HepG2 (cell line): Measurements from ENCODE around the gene FLYWCH1. TPM values are rescaled to one million over a fixed set of nuclear protein-coding genes. Genes with fewer than 3 reads are reported as not detected.
A peak's percentile ranks its signal among the peaks of the same experiment; 100 is the strongest.

Source experiments
- EP300 ChIP-seq, 3 experiments: sonication (generic) in 1 of 3; formaldehyde crosslinking in 1 of 3; IDR thresholded peaks; 2 replicates each; pipeline versions ENCODE4 v1.5.1 to v1.6.1; 2011 to 2020; ENCODE audit warnings: low read depth in 2 of 3, low read length in 2 of 3, borderline replicate concordance in 1 of 3, improper control_type of control experiment in 1 of 3, mild to moderate bottlenecking in 1 of 3, missing genetic modification reagents in 1 of 3, moderate library complexity in 1 of 3
- HNRNPL ChIP-seq: fragments of 200-400 bp; formaldehyde crosslinking; IDR thresholded peaks from 2 replicates; pipeline ENCODE4 v1.6.1; 2017; ENCODE audit warnings: mild to moderate bottlenecking, low read depth, low read length
- HOXA5 ChIP-seq: sonication (generic); formaldehyde crosslinking; IDR thresholded peaks from 2 replicates; pipeline ENCODE4 v1.4.0; 2020; ENCODE audit warnings: missing genetic modification reagents
- MEIS2 ChIP-seq: sonication (generic); formaldehyde crosslinking; IDR thresholded peaks from 2 replicates; pipeline ENCODE4 v1.9.0; 2021; ENCODE audit warnings: mild to moderate bottlenecking, missing genetic modification reagents
- MYNN ChIP-seq: sonication (generic); formaldehyde crosslinking; IDR thresholded peaks from 2 replicates; pipeline ENCODE4 v1.4.0; 2020; ENCODE audit warnings: mild to moderate bottlenecking, low read depth, missing genetic modification reagents
- NFKB2 ChIP-seq: sonication (generic); formaldehyde crosslinking; IDR thresholded peaks from 2 replicates; pipeline ENCODE4 v1.4.0; 2020; ENCODE audit warnings: missing genetic modification reagents, borderline replicate concordance
- RBAK ChIP-seq: sonication (generic); formaldehyde crosslinking; IDR thresholded peaks from 2 replicates; pipeline ENCODE4 v1.5.1; 2020; ENCODE audit warnings: mild to moderate bottlenecking, missing genetic modification reagents
- SALL1 ChIP-seq: sonication (generic); formaldehyde crosslinking; IDR thresholded peaks from 2 replicates; pipeline ENCODE4 v1.8.0; 2022; ENCODE audit warnings: mild to moderate bottlenecking, missing genetic modification reagents
- TBX2 ChIP-seq: sonication (generic); formaldehyde crosslinking; IDR thresholded peaks from 2 replicates; pipeline ENCODE4 v1.5.0; 2020; ENCODE audit warnings: missing genetic modification reagents, mild to moderate bottlenecking, borderline replicate concordance
- THAP11 ChIP-seq: IDR thresholded peaks from 2 replicates; pipeline ENCODE4 v1.6.1; 2016; ENCODE audit warnings: missing biosample characterization, missing genetic modification reagents
- ZMYM3 ChIP-seq: sonication (generic); formaldehyde crosslinking; IDR thresholded peaks from 2 replicates; pipeline ENCODE4 v1.5.1; 2020; ENCODE audit warnings: mild to moderate bottlenecking, missing genetic modification reagents
- ZNF547 ChIP-seq: sonication (generic); formaldehyde crosslinking; IDR thresholded peaks from 2 replicates; pipeline ENCODE4 v1.5.1; 2020; ENCODE audit warnings: mild to moderate bottlenecking, missing genetic modification reagents
- ZNF704 ChIP-seq: sonication (generic); formaldehyde crosslinking; IDR thresholded peaks from 2 replicates; pipeline ENCODE4 v1.8.1; 2023; ENCODE audit warnings: mild to moderate bottlenecking, inconsistent platforms, moderate library complexity, missing genetic modification reagents, borderline replicate concordance
- ZNF790 ChIP-seq: sonication (generic); formaldehyde crosslinking; IDR thresholded peaks from 2 replicates; pipeline ENCODE4 v1.8.0; 2022; ENCODE audit warnings: missing genetic modification reagents, mild to moderate bottlenecking, borderline replicate concordance
- polyA plus RNA-seq, 8 experiments: library from polyadenylated mRNA; depleted of rRNA in 3 of 8; stranded (reverse) in 7 of 8; unstranded in 1 of 8; fragments of >200 nt; fragmentation: Illumina TruSeq in 4 of 8; extraction: Trizol in 4 of 8; gene quantifications; 2 replicates each; pipeline versions ENCODE4 v1.2.1 to v1.2.3, GENCODE V29; 2011 to 2016; ENCODE audit warnings: low read depth in 4 of 8, missing spikeins in 1 of 8, mixed read lengths in 1 of 8; ENCODE audit not compliant: insufficient read depth in 1 of 8
- total RNA-seq, 5 experiments: library from RNA; depleted of rRNA; stranded (reverse); fragments of >200 nt; fragmentation: Illumina TruSeq; extraction: Trizol; gene quantifications; 2 replicates each; pipeline ENCODE4 v1.2.3, GENCODE V29; 2016; ENCODE audit warnings: low read depth in 1 of 5
- TF ChIP-seq, protein P1 (sequence below): sonication (generic); formaldehyde crosslinking; IDR thresholded peaks from 2 replicates; pipeline ENCODE4 v1.4.0; 2020; ENCODE audit warnings: missing genetic modification reagents
- TF ChIP-seq, protein P2 (sequence below): sonication (generic); formaldehyde crosslinking; IDR thresholded peaks from 2 replicates; pipeline ENCODE4 v1.4.0; 2020; ENCODE audit warnings: missing genetic modification reagents
- TF ChIP-seq, protein P3 (sequence below): sonication (generic); formaldehyde crosslinking; IDR thresholded peaks from 2 replicates; pipeline ENCODE4 v1.5.0; 2020; ENCODE audit warnings: missing genetic modification reagents

The FLYWCH1 gene
- total and polyA plus RNA-seq, 2 of the 13 experiments (the other 11 are each of a cell fraction or from before 2014, with no cell fraction given), result 7.3 to 12.4 TPM

DNA sequence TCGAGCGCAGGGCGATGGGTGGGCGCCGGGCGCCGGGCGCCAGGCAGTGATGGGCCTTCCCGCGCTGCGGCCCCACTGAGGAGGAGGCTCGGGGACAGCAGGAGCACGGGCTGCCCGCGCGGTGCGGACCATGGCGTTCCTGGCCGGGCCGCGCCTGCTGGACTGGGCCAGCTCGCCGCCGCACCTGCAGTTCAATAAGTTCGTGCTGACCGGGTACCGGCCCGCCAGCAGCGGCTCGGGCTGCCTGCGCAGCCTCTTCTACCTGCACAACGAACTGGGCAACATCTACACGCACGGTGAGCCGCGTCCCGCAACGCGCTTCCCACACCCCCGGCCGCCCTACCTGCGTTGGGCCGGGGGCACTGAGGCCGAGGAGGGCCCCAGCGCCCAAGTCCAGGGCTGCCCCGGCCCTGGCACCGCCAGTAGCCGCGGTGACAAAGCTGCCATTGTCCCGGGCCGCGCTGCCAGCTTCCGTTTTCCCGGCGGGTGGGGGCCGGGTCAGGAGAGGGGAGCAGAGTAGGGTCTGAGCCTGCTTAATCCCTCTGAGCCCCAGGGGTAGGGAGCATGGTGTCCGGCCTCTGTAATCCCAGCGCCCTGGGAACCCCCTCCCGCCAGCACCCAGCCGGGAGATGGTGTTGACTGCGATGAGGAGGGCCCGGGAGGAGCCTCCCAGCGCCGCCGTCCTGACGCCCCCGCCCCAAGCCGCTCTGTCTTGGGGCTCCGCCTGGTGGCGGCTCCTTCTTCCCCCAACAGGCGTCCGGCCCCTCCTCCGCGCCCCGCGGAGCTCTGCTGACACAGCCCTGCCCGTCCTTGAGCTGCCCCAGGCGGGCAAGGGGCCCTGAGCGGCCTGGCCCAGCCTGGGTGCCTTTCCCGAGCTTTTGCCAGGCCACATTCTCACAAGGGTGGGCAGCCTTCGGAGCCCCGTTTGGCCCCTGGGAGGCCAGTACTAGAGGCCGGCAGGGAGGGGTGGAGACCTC lies 58.1 kb downstream of the FLYWCH1 start (continued):
- no peak for TF ChIP-seq MYNN (CRISPR knock-in tag)
- peak; percentile 94 for TF ChIP-seq HNRNPL
- TF ChIP-seq, protein P1, sequence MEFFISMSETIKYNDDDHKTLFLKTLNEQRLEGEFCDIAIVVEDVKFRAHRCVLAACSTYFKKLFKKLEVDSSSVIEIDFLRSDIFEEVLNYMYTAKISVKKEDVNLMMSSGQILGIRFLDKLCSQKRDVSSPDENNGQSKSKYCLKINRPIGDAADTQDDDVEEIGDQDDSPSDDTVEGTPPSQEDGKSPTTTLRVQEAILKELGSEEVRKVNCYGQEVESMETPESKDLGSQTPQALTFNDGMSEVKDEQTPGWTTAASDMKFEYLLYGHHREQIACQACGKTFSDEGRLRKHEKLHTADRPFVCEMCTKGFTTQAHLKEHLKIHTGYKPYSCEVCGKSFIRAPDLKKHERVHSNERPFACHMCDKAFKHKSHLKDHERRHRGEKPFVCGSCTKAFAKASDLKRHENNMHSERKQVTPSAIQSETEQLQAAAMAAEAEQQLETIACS (CRISPR knock-in tag), result peak; percentile 34; the same call in 1 of the 2 replicates
- 0 out of 2 replicates have a peak, but pooled peaks have one; percentile 53 for TF ChIP-seq ZNF790 (CRISPR knock-in tag)
- TF ChIP-seq NFKB2 (CRISPR knock-in tag), result 0 out of 2 replicates have a peak, but pooled peaks have one; percentile 17
- no peak for TF ChIP-seq ZNF704 (CRISPR knock-in tag)
- TF ChIP-seq RBAK (CRISPR knock-in tag), result no peak
- 0 out of 2 replicates have a peak, but pooled peaks have one; percentile 58 for TF ChIP-seq HOXA5 (CRISPR knock-in tag)
- TF ChIP-seq, protein P2, sequence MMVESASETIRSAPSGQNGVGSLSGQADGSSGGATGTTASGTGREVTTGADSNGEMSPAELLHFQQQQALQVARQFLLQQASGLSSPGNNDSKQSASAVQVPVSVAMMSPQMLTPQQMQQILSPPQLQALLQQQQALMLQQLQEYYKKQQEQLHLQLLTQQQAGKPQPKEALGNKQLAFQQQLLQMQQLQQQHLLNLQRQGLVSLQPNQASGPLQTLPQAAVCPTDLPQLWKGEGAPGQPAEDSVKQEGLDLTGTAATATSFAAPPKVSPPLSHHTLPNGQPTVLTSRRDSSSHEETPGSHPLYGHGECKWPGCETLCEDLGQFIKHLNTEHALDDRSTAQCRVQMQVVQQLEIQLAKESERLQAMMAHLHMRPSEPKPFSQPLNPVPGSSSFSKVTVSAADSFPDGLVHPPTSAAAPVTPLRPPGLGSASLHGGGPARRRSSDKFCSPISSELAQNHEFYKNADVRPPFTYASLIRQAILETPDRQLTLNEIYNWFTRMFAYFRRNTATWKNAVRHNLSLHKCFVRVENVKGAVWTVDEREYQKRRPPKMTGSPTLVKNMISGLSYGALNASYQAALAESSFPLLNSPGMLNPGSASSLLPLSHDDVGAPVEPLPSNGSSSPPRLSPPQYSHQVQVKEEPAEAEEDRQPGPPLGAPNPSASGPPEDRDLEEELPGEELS (CRISPR knock-in tag), result peak; percentile 14; the same call in 1 of the 2 replicates
- peak; percentile 67; the same call in 1 of the 2 replicates for TF ChIP-seq TBX2 (CRISPR knock-in tag)
- TF ChIP-seq, protein P3, sequence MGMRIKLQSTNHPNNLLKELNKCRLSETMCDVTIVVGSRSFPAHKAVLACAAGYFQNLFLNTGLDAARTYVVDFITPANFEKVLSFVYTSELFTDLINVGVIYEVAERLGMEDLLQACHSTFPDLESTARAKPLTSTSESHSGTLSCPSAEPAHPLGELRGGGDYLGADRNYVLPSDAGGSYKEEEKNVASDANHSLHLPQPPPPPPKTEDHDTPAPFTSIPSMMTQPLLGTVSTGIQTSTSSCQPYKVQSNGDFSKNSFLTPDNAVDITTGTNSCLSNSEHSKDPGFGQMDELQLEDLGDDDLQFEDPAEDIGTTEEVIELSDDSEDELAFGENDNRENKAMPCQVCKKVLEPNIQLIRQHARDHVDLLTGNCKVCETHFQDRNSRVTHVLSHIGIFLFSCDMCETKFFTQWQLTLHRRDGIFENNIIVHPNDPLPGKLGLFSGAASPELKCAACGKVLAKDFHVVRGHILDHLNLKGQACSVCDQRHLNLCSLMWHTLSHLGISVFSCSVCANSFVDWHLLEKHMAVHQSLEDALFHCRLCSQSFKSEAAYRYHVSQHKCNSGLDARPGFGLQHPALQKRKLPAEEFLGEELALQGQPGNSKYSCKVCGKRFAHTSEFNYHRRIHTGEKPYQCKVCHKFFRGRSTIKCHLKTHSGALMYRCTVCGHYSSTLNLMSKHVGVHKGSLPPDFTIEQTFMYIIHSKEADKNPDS (CRISPR knock-in tag), result 0 out of 2 replicates have a peak, but pooled peaks have one; percentile 52
- TF ChIP-seq THAP11, result peak; percentile 49; the same call in 1 of the 2 replicates
- peak; percentile 19; the same call in 1 of the 2 replicates for TF ChIP-seq ZMYM3 (CRISPR knock-in tag)
- 0 out of 2 replicates have a peak, but pooled peaks have one; percentile 29 for TF ChIP-seq MEIS2 (CRISPR knock-in tag)
- TF ChIP-seq EP300 (IDR thresholded peaks at IDR 0.05; ENCODE audit: low read depth in 2 of 2, low read length in 2 of 2), result no peak
- peak; percentile 19; the same call in 1 of the 2 replicates for TF ChIP-seq EP300 (CRISPR knock-in tag; IDR thresholded peaks at IDR 0.05; ENCODE audit: borderline replicate concordance)
- TF ChIP-seq ZNF547, result no peak
- TF ChIP-seq SALL1 (CRISPR knock-in tag), result peak; percentile 7; the same call in 1 of the 2 replicates
